Subcutaneous adipose tissue (tissue), 4 donors: ENCODE results near the gene SGCE. TPM values are rescaled to one million over a fixed set of nuclear protein-coding genes. Genes with fewer than 3 reads are reported as not detected.

ENCODE experiments used
- total RNA-seq, 4 donors: library from RNA; depleted of rRNA; stranded (reverse); fragments of >200 nt; gene quantifications; one replicate each; pipeline ENCODE4 v1.1.0, GENCODE V29; 2016
- TF ChIP-seq, protein P1 (sequence below): fragments of 450-650 bp; IDR thresholded peaks from one replicate; pipeline ENCODE4 v1.5.1; 2016; ENCODE audit warnings: low read depth, mild to moderate bottlenecking, control low read depth, antibody characterized with exemption, moderate library complexity

The SGCE gene
- total RNA-seq, 4 donors from 2014 or later, result 59.3 to 123 (median 108) TPM

DNA sequence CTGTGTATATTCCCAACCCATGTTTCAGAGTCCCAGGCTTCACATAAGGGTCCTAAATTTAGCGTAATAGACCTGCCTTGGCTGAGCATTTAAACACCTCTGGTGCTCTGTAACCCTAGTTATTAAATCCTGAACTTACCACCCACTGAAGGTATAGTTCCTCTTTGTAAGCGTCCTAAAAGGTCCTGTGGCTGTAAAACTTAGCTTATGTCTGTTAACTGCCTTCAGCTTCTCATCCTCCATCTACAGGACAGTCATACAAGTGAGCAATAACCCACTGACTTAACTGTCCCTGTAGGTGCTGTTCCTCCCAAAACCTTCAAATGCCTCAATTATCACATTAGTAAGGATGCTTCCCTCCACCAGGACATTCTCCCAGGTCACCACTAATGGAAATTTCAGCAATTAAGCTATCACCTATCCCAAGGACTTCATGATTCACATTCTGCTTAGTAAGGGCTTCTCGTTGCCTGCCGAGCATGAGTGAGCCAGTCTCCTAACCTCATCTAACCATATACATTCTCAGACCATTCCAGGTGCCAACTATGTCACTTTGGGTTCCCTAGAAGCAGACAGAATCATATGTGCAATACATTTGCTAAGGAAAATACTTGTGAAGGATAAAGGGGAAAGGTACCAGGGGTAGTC lies 90.6 kb downstream of the SGCE start:
- TF ChIP-seq, protein P1, sequence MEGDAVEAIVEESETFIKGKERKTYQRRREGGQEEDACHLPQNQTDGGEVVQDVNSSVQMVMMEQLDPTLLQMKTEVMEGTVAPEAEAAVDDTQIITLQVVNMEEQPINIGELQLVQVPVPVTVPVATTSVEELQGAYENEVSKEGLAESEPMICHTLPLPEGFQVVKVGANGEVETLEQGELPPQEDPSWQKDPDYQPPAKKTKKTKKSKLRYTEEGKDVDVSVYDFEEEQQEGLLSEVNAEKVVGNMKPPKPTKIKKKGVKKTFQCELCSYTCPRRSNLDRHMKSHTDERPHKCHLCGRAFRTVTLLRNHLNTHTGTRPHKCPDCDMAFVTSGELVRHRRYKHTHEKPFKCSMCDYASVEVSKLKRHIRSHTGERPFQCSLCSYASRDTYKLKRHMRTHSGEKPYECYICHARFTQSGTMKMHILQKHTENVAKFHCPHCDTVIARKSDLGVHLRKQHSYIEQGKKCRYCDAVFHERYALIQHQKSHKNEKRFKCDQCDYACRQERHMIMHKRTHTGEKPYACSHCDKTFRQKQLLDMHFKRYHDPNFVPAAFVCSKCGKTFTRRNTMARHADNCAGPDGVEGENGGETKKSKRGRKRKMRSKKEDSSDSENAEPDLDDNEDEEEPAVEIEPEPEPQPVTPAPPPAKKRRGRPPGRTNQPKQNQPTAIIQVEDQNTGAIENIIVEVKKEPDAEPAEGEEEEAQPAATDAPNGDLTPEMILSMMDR, result no peak

DNA sequence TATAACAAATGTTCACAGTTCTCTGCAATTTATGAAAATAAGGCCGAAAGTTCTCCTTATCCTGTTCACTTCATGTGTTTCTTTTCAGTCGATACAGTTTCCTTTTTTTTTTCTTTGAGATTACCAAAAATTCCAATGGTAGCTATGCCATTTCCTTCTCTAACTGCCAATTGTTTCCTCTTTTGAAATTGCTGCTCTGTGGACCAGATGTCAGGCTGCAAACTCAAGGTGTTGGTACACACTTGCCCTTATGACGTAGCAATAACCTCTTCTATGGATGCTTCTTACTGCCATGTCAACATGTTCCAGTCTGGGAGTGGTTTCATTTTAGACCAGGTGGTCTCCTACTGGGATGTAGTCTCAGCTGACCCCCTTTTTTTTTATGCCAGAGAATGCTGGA lies 93.4 kb downstream of the SGCE start:
- TF ChIP-seq, protein P1, result no peak

DNA sequence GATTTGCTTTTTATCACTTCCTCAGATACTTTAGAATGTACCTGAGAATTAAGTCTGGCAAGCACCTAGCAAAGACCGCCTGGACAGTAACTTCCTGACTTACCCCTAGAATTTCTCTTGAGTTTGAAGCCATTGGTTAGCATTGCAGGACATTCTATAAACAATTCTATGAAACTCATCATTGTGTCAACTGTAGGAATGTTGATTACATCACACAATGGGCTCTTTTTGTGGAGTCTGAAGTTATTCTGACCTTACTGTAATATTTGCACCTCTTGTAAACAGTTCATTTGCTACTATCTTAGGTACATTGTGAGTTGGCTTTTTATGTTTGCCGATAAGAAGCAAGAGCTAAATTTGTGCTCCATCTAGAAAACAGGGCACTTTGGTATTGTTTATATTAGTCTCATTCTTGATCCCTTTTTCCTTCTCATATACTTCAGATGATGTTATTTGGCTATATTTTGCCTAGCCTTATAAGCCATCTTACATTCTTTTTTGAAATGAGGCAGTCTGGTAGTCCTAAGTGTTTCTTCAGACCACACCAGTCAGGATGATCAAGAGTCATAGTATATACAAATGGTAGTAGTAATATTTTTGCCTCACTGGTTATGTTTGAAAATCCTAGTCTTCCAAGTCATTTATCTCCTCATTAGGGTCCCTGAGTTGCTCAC lies 94.0 kb downstream of the SGCE start:
- TF ChIP-seq, protein P1, result no peak

DNA sequence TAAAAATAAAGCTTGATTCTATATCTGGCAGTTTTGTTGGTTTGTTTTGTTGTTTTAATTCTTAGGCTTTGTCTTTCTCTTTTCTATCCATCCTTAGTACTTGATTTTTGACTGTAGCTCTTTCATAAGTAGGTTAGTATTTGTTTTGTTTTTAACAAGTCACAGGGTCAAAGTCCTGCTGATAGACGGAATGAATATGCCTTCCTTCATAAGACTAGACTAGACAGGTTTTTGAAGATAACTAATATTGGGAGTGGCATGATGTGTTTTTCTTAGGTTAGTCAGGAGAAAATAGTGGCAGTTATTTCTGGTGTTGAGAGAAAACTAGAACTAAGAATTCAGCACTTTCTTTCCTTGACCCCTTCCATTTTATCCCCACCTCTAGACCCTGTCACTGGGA lies 96.0 kb downstream of the SGCE start:
- TF ChIP-seq, protein P1, result no peak

DNA sequence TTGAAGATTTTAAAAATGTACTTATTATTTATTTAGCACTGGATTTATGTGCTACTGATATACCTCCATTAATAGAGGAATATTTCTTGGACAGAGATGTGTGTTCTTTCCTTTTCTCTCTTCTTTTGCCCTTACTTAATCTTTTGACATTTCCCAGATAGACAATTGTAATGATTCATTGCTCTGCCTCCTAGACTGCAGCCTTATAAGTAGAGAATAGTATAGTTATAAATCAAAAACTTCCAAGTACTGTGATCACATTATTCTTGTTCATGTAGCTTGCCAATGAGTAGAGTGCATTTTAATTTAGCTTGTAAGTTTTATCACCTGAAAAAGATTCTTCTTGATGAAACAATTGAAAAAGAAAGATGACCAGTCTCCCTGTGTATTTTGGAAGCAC lies 98.7 kb downstream of the SGCE start:
- TF ChIP-seq, protein P1, result no peak

DNA sequence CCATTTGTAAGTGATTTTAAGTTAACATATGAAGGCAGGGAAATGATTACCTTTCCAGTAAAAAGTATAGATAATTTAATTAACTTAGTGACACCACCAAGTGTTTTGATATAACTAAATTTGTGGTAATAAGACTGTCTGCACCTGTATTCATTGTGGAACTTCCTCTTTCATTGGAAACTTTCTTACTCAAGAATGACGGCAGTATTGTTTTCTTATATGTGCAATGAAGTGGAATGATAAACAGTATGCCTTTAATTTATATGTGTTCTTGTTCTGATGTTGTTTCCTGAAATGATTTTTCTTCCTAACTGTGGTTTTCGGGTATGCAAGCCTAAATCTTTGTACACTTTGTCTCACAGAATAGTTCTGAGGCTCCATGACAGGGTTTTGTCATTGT lies 99.9 kb downstream of the SGCE start:
- TF ChIP-seq, protein P1, result no peak

DNA sequence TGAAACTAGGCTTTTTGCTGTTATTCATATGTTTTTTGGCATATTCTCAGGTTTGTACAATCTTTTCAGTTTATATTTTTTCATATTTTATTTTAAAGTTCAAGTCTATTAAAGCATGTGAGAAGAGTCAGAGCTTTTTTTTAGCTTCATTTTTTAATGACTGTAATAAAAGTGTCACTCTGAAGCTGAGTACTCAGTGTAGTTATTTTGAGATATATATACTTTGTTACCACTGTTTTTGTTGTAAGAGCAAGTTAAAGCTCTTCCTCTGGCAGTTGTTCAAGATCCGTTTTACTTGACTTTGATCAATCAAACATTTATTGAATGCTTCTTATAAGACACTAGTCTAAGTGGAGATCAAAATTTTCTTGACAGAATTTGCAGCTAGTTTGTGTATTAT lies 108.8 kb downstream of the SGCE start:
- TF ChIP-seq, protein P1, result no peak
